Endothelial cell of umbilical vein (primary cell): ENCODE data around the gene CACNA1C. TPM values are rescaled to one million over a fixed set of nuclear protein-coding genes. Genes with fewer than 3 reads are reported as not detected.

Experiments
- BruUV-seq: library from RNA; stranded (reverse); fragments of 400-500 nt; replicated peaks from 2 replicates; lab custom pipeline; 2021; lab: Mats Ljungman, UMichigan
- CTCF ChIA-PET: fragments of 300-600, 350-600 bp; sonication (Branson Sonifier 250); formaldehyde crosslinking; loops from one replicate; lab custom pipeline; 2021; ENCODE audit warnings: antibody characterized with exemption, inconsistent platforms; lab: Charles Lee
- POLR2A ChIA-PET: fragments of 300-600, 350-600 bp; sonication (Branson Sonifier 250); formaldehyde crosslinking; loops from one replicate; lab custom pipeline; 2021; ENCODE audit warnings: antibody characterized with exemption, inconsistent platforms; lab: Charles Lee
- DNase-seq: peaks from one replicate; pipeline ENCODE4 v3.0.0-alpha.2; 2011; ENCODE audit warnings: low read depth, low spot score
- FAIRE-seq: peaks from 2 replicates; lab custom pipeline; 2011; peaks lifted over from hg19 to GRCh38; lab: Jason Lieb, UNC
- H2AFZ ChIP-seq: 2 replicates; pipeline ENCODE4 v1.6.0; 2012; ENCODE audit warnings: low read depth, low read length, control low read depth, inconsistent platforms
- H3K27ac ChIP-seq: 2 replicates; pipeline ENCODE4 v1.5.1; 2011; ENCODE audit warnings: low read depth, mild to moderate bottlenecking, control low read depth, low read length, moderate library complexity; ENCODE audit not compliant: insufficient read depth
- H3K27me3 ChIP-seq, 2 experiments: 2 replicates each; pipeline versions ENCODE4 v1.6.0 to v1.6.1; 2011; ENCODE audit warnings: low read length in 2 of 2, mixed read lengths in 1 of 2; ENCODE audit not compliant: control insufficient read depth in 2 of 2, insufficient read depth in 2 of 2
- H3K36me3 ChIP-seq, 2 experiments: 2 replicates in 1 of 2; 3 replicates in 1 of 2; pipeline ENCODE4 v1.5.1; 2011; ENCODE audit warnings: low read length in 2 of 2, mild to moderate bottlenecking in 1 of 2, moderate library complexity in 1 of 2; ENCODE audit not compliant: control insufficient read depth in 2 of 2, insufficient read depth in 2 of 2; ENCODE audit errors: extremely low read depth in 1 of 2
- H3K4me1 ChIP-seq: 3 replicates; pipeline ENCODE4 v1.5.1; 2011; ENCODE audit warnings: mild to moderate bottlenecking, low read length; ENCODE audit not compliant: control insufficient read depth, insufficient read depth; ENCODE audit errors: extremely low read depth
- H3K4me2 ChIP-seq: 2 replicates; pipeline ENCODE4 v1.6.1; 2011; ENCODE audit warnings: low read length, control low read depth, mixed read lengths; ENCODE audit not compliant: insufficient read depth
- H3K4me3 ChIP-seq, 3 experiments: fragments of 200-600 bp in 1 of 3; sonication (generic), shearing (Covaris generic) in 1 of 3; replicated peaks in 1 of 3; 2 replicates each; pipeline ENCODE4 v1.5.1; 2011 to 2016; ENCODE audit warnings: control low read depth in 3 of 3, low read length in 3 of 3, mild to moderate bottlenecking in 2 of 3, inconsistent platforms in 1 of 3, low read depth in 1 of 3, moderate library complexity in 1 of 3; ENCODE audit not compliant: insufficient read depth in 1 of 3
- H3K79me2 ChIP-seq: 2 replicates; pipeline ENCODE4 v1.6.0; 2012; ENCODE audit warnings: low read length, inconsistent platforms; ENCODE audit not compliant: control insufficient read depth, insufficient read depth
- H3K9ac ChIP-seq: replicated peaks from 2 replicates; pipeline ENCODE3; 2011; ENCODE audit warnings: low read length, control low read depth; ENCODE audit not compliant: insufficient read depth; ENCODE audit errors: extremely low read depth
- H3K9me1 ChIP-seq: replicated peaks from 3 replicates; pipeline ENCODE4 v1.6.0; 2011; ENCODE audit warnings: mild to moderate bottlenecking, low read length; ENCODE audit not compliant: control insufficient read depth, insufficient read depth; ENCODE audit errors: extremely low read depth
- H3K9me3 ChIP-seq: replicated peaks from 2 replicates; pipeline ENCODE4 v1.5.1; 2012; ENCODE audit warnings: low read length, inconsistent platforms; ENCODE audit not compliant: control insufficient read depth, insufficient read depth
- H4K20me1 ChIP-seq: replicated peaks from 2 replicates; pipeline ENCODE3; 2011; ENCODE audit warnings: mild to moderate bottlenecking, low read length; ENCODE audit not compliant: control insufficient read depth, insufficient read depth; ENCODE audit errors: extremely low read depth
- CTCF ChIP-seq, 2 donors: IDR thresholded peaks; 1 replicate in 1 of 2; 2 replicates in 1 of 2; pipeline ENCODE4 v1.5.1; 2011; ENCODE audit warnings: low read length in 2 of 2, mild to moderate bottlenecking in 2 of 2, moderate library complexity in 2 of 2, control low read depth in 1 of 2, inconsistent platforms in 1 of 2, low read depth in 1 of 2; ENCODE audit not compliant: insufficient read depth in 1 of 2; ENCODE audit errors: extremely low read depth in 1 of 2
- EZH2 ChIP-seq: IDR thresholded peaks from 2 replicates; pipeline ENCODE4 v1.6.1; 2012; ENCODE audit warnings: borderline replicate concordance, low read depth, mild to moderate bottlenecking, moderate library complexity, low read length, inconsistent platforms; ENCODE audit not compliant: severe bottlenecking
- FOS ChIP-seq: IDR thresholded peaks from 2 replicates; pipeline ENCODE4 v1.6.1; 2011; ENCODE audit warnings: mild to moderate bottlenecking, low read length, moderate library complexity, borderline replicate concordance; ENCODE audit not compliant: insufficient read depth
- GATA2 ChIP-seq: IDR thresholded peaks from 2 replicates; pipeline ENCODE4 v1.7.0; 2011; ENCODE audit warnings: low read depth, mild to moderate bottlenecking, moderate library complexity, mixed read lengths, low read length; ENCODE audit not compliant: insufficient read length, insufficient read depth
- JUN ChIP-seq: IDR thresholded peaks from 2 replicates; pipeline ENCODE4 v1.6.1; 2011; ENCODE audit warnings: borderline replicate concordance, low read depth; ENCODE audit not compliant: insufficient read length, insufficient read depth
- MAX ChIP-seq: IDR thresholded peaks from 2 replicates; pipeline ENCODE4 v1.6.1; 2011; ENCODE audit not compliant: insufficient read depth, insufficient read length
- MYC ChIP-seq: IDR thresholded peaks from one replicate; pipeline ENCODE4 v1.6.1; 2011; ENCODE audit warnings: mild to moderate bottlenecking, low read depth, low read length
- POLR2A ChIP-seq: IDR thresholded peaks from 2 replicates; pipeline ENCODE4 v1.6.1; 2012; ENCODE audit warnings: low read depth, mild to moderate bottlenecking, control low read depth, low read length
- POLR2AphosphoS5 ChIP-seq: IDR thresholded peaks from 2 replicates; pipeline ENCODE4 v1.6.1; 2012; ENCODE audit warnings: low read depth, mild to moderate bottlenecking, control low read depth, low read length, moderate library complexity; ENCODE audit not compliant: insufficient read depth
- dilution Hi-C: fragments of 300-500 bp; cut with MboI; formaldehyde crosslinking; loops from one replicate; pipeline ENCODE4 v1.15.0; 2019; ENCODE audit warnings: low sequenced_read_pairs; ENCODE audit not compliant: extremely low pct_ligation_motif_present
- intact Hi-C: fragments of 100-400 bp; cut with micrococcal nuclease; formaldehyde crosslinking; loops from one replicate; pipeline ENCODE4 v1.10.0; 2022
- polyA plus RNA-seq, 4 experiments: library from polyadenylated mRNA; depleted of rRNA in 3 of 4; stranded (reverse) in 3 of 4; unstranded in 1 of 4; fragments of >200 nt; gene quantifications; 2 replicates each; pipeline versions ENCODE4 v1.2.1 to v1.2.3, GENCODE V29; 2011 to 2012; ENCODE audit warnings: missing spikeins in 1 of 4
- total RNA-seq: library from RNA; stranded (reverse); gene quantifications from 2 replicates; pipeline ENCODE4 v1.2.3, GENCODE V29; 2021

CACNA1C gene
- total and polyA plus RNA-seq, 2 donors (not counting 3 experiments of a cell fraction or from before 2014, with no cell fraction given) = not detected

DNA sequence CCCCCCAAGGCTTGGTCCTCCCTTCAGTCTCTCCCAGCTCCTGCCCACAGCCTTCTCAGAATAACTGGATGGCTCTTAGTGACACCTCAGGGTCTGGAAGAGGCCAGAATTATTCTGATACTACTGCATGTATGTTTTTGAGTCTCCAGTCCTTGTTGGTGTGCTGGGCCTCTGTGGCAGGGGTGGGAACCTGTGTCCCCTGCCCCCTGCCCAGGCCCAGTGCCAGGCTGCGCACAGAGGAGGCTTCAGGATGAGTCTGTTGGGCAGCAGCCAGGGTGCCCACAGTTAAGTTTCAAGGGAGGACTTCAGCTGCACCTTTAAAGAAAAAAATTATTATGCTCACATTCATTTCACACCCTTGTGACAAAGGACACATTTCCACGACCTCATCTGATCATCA, 348.3 kb downstream of the CACNA1C start:
- H3K27ac ChIP-seq = no peak overlapping the region
- ChIA-PET CTCF (no interaction called here), POLR2A (no interaction called here)
- H3K36me3 ChIP-seq = no peaks in the 10 kb centered on the region
- no peaks in the 10 kb centered on the region for H3K27me3 ChIP-seq
- H3K4me1 ChIP-seq = no peaks in the 10 kb centered on the region
- no peak overlapping the region for H3K4me3 ChIP-seq
- intact Hi-C loops = no loop called here
- H2AFZ ChIP-seq = no peak overlapping the region
- H3K9ac ChIP-seq = no peak overlapping the region
- no peaks in the 10 kb centered on the region for H4K20me1 ChIP-seq
- dilution Hi-C loops = no loop called here
- H3K9me3 ChIP-seq = no peaks in the 10 kb centered on the region
- no TSS peak for BruUV-seq
- H3K79me2 ChIP-seq = no peaks in the 10 kb centered on the region
- DNase-seq (no peak), FAIRE-seq (no peak)
- no peaks in the 10 kb centered on the region for H3K9me1 ChIP-seq
- TF ChIP-seq POLR2A (no peak), POLR2AphosphoS5 (no peak), MAX (no peak), MYC (no peak), GATA2 (no peak), EZH2 (no peak), FOS (no peak), CTCF (IDR thresholded peaks at IDR 0.05; ENCODE audit: extremely low read depth in 1 of 2, insufficient read depth in 1 of 2, low read depth in 1 of 2, low read length in 2 of 2) (no peak), JUN (no peak)
- H3K4me2 ChIP-seq = no peak overlapping the region
